Trophoblast cell (in vitro differentiated cells and primary cell): ENCODE data around the gene STKLD1.

ENCODE experiments used
- DNase-seq, 2 donors: peaks; one replicate each; pipeline ENCODE4 v3.0.0-alpha.2; 2016
- H2AFZ ChIP-seq: 2 replicates; pipeline ENCODE4 v1.6.1; 2013; ENCODE audit warnings: low read length, moderate library complexity, mild to moderate bottlenecking; ENCODE audit not compliant: insufficient read depth, poor library complexity
- H2AK5ac ChIP-seq: 2 replicates; pipeline ENCODE4 v1.6.1; 2013; ENCODE audit warnings: mild to moderate bottlenecking, low read length
- H2BK120ac ChIP-seq: 2 replicates; pipeline ENCODE4 v1.6.1; 2013; ENCODE audit warnings: low read length, mild to moderate bottlenecking, moderate library complexity; ENCODE audit not compliant: insufficient read depth, poor library complexity
- H2BK12ac ChIP-seq: 2 replicates; pipeline ENCODE4 v1.6.1; 2013; ENCODE audit warnings: mild to moderate bottlenecking, low read length, moderate library complexity
- H2BK5ac ChIP-seq: 2 replicates; pipeline ENCODE4 v1.6.1; 2013; ENCODE audit warnings: low read length, low read depth, moderate library complexity, mild to moderate bottlenecking; ENCODE audit not compliant: poor library complexity
- H3K14ac ChIP-seq: 2 replicates; pipeline ENCODE4 v1.6.1; 2013; ENCODE audit warnings: mild to moderate bottlenecking, low read length
- H3K18ac ChIP-seq: 2 replicates; pipeline ENCODE4 v1.6.1; 2013; ENCODE audit warnings: mild to moderate bottlenecking, low read length
- H3K23ac ChIP-seq: 2 replicates; pipeline ENCODE4 v1.6.1; 2013; ENCODE audit warnings: low read length
- H3K27ac ChIP-seq: 2 replicates; pipeline ENCODE4 v1.5.1; 2013; ENCODE audit warnings: low read depth, mild to moderate bottlenecking, inconsistent platforms, low read length, moderate library complexity
- H3K27me3 ChIP-seq: 2 replicates; pipeline ENCODE4 v1.6.1; 2013; ENCODE audit warnings: inconsistent platforms, mild to moderate bottlenecking, low read length, moderate library complexity; ENCODE audit not compliant: insufficient read depth
- H3K36me3 ChIP-seq, 2 experiments: 1 replicate in 1 of 2; 2 replicates in 1 of 2; pipeline ENCODE4 v1.6.1; 2013; ENCODE audit warnings: low read length in 2 of 2, mild to moderate bottlenecking in 2 of 2, moderate library complexity in 1 of 2; ENCODE audit not compliant: insufficient read depth in 2 of 2, control insufficient read depth in 1 of 2
- H3K4ac ChIP-seq: 2 replicates; pipeline ENCODE4 v1.6.1; 2013; ENCODE audit warnings: low read depth, mild to moderate bottlenecking, low read length, moderate library complexity
- H3K4me1 ChIP-seq, 2 experiments: 1 replicate in 1 of 2; 2 replicates in 1 of 2; pipeline ENCODE4 v1.6.1; 2013; ENCODE audit warnings: low read length in 2 of 2, mild to moderate bottlenecking in 2 of 2, moderate library complexity in 1 of 2; ENCODE audit not compliant: insufficient read depth in 2 of 2, control insufficient read depth in 1 of 2
- H3K4me2 ChIP-seq: 2 replicates; pipeline ENCODE4 v1.6.1; 2013; ENCODE audit warnings: inconsistent platforms, mild to moderate bottlenecking, low read length, moderate library complexity
- H3K4me3 ChIP-seq: 2 replicates; pipeline ENCODE4 v1.5.1; 2013; ENCODE audit warnings: mild to moderate bottlenecking, low read depth, low read length, inconsistent platforms
- H3K79me1 ChIP-seq: one replicate; pipeline ENCODE4 v1.6.1; 2013; ENCODE audit warnings: low read length
- H3K79me2 ChIP-seq: 2 replicates; pipeline ENCODE4 v1.6.1; 2013; ENCODE audit warnings: low read length, mild to moderate bottlenecking; ENCODE audit not compliant: control insufficient read depth, insufficient read depth, poor library complexity
- H3K9ac ChIP-seq: 2 replicates; pipeline ENCODE4 v1.6.1; 2013; ENCODE audit warnings: mild to moderate bottlenecking, low read length
- H3K9me3 ChIP-seq: 2 replicates; pipeline ENCODE4 v1.6.1; 2013; ENCODE audit warnings: low read depth, mild to moderate bottlenecking, control low read depth, inconsistent platforms, low read length; ENCODE audit not compliant: insufficient read depth
- H4K12ac ChIP-seq: 2 replicates; pipeline ENCODE4 v1.6.1; 2013; ENCODE audit warnings: low read depth, mild to moderate bottlenecking, low read length, moderate library complexity
- H4K8ac ChIP-seq: 2 replicates; pipeline ENCODE4 v1.6.1; 2013; ENCODE audit warnings: low read depth, mild to moderate bottlenecking, low read length, moderate library complexity
- H4K91ac ChIP-seq: one replicate; pipeline ENCODE4 v1.6.1; 2013; ENCODE audit warnings: low read depth, mild to moderate bottlenecking, low read length, moderate library complexity
- WGBS: extraction: QIAGEN DNeasy Blood & Tissue Kit; methylation state at CpG from one replicate; pipeline ENCODE4 v1.1.7; 2013; ENCODE audit warnings: missing lambda C conversion rate; ENCODE audit not compliant: insufficient read length, insufficient coverage; ENCODE audit errors: extremely low coverage; 5-methylcytosine and 5-hydroxymethylcytosine counted together

Gene STKLD1

DNA sequence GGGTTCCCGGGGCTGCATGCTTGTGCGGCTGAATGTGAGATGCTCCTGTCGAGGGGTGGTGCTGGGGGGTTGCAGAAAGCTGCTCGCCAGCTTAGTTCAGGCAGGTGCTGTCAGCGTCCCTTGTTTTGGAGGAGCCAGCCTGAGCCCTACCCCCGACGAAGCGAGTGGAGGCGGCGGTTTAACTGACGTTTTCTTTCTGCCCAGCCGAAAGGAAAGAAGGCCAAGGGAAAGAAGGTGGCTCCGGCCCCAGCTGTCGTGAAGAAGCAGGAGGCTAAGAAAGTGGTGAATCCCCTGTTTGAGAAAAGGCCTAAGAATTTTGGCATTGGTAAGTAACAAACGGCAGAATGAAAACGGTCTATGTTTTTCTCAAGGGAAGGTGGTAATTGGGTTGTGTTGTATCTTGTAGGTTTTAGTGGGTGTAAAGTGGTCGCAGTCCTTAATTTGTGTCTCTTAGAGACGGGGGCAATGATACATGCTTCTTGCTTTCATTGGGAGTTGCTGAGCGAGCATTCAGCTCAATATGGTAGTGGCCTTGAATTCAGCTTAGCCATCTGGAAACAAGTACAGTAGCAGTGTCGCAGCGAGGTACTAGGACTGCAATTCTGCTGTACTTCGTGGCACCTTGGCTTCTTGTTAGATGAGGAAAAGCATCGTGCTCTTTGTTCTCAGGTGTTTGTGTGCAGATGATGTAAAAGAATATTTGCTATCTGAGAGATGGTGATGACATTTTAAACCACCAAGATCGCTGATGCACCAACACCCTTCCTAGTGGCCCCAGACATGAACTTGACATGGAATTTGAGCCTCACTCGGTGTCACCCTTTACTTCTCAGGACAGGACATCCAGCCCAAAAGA, 27.2 kb upstream of the STKLD1 start:
- peak overlapping the region; percentile 100 for H3K9ac ChIP-seq
- no peak overlapping the region for H2BK12ac ChIP-seq
- H2BK5ac ChIP-seq = peak overlapping the region; percentile 100
- no peak for DNase-seq
- H3K79me1 ChIP-seq = peaks cover 12% of the 10 kb centered on the region
- H2AK5ac ChIP-seq = peak overlapping the region; percentile 99
- H3K4me1 ChIP-seq = peaks cover 4 to 13% of the 10 kb centered on the region in 2 experiments
- H3K9me3 ChIP-seq = peaks cover 1% of the 10 kb centered on the region
- peak overlapping the region; percentile 100 for H3K4ac ChIP-seq
- peak overlapping the region; percentile 85 for H2BK120ac ChIP-seq
- peak overlapping the region; percentile 99 for H3K4me3 ChIP-seq
- no peak overlapping the region for H2AFZ ChIP-seq
- no peaks in the 10 kb centered on the region for H3K27me3 ChIP-seq
- peaks cover 57 to 67% of the 10 kb centered on the region in 2 experiments for H3K36me3 ChIP-seq
- H3K4me2 ChIP-seq = peak overlapping the region; percentile 77
- H3K23ac ChIP-seq = no peak overlapping the region
- peak overlapping the region; percentile 97 for H4K91ac ChIP-seq
- H3K27ac ChIP-seq = peak overlapping the region; percentile 94
- WGBS = no CpG with 5 or more reads among the region's 25 CpGs
- H4K8ac ChIP-seq = peak overlapping the region; percentile 97
- H4K12ac ChIP-seq = peak overlapping the region; percentile 99
- H3K79me2 ChIP-seq = peaks cover 13% of the 10 kb centered on the region
- peak overlapping the region; percentile 100 for H3K18ac ChIP-seq
- peak overlapping the region; percentile 99 for H3K14ac ChIP-seq

DNA sequence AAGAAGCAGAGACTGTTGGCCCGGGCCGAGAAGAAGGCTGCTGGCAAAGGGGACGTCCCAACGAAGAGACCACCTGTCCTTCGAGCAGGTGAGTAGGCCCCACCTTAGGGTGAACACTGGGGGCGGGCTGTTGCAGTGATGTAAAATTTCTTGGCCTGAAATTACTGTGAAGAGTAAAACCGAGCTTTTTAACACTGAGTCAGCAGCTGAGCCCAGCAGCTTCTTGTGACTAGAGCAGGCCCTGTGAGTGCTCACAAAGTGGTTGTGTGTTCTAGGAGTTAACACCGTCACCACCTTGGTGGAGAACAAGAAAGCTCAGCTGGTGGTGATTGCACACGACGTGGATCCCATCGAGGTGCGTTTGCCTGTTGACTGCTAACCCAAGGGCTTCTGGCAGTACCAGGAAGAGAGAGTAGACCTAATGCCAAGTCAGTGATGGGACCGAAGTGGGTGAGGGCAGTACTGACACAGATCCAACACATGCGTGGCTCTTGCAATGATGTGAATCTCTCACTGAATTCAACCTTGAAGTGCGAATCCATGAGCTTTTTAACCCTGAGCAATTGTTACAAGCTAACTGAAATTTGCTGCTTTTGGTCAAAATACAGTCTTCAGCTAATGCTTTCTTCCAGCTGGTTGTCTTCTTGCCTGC, 26.1 kb upstream of the STKLD1 start:
- peaks cover 13% of the 10 kb centered on the region for H3K79me2 ChIP-seq
- WGBS = no CpG with 5 or more reads among the region's 15 CpGs

GRCh38 chr9:133351526-133351907, 24.6 kb upstream of the STKLD1 start:
- no peak overlapping the region for H3K4ac ChIP-seq
- peaks cover 4 to 18% of the 10 kb centered on the region in 2 experiments for H3K4me1 ChIP-seq
- H3K14ac ChIP-seq = no peak overlapping the region
- no peak overlapping the region for H3K4me2 ChIP-seq
- no CpG with 5 or more reads among the region's 3 CpGs for WGBS
- H3K18ac ChIP-seq = no peak overlapping the region
- H3K36me3 ChIP-seq = peaks cover 36 to 49% of the 10 kb centered on the region in 2 experiments
- no peak overlapping the region for H3K4me3 ChIP-seq
- no peak overlapping the region for H2BK12ac ChIP-seq
- H2BK120ac ChIP-seq = no peak overlapping the region
- H3K79me2 ChIP-seq = peaks cover 16% of the 10 kb centered on the region
- H2AK5ac ChIP-seq = no peak overlapping the region
- no peaks in the 10 kb centered on the region for H3K9me3 ChIP-seq
- H3K9ac ChIP-seq = no peak overlapping the region
- peaks cover 15% of the 10 kb centered on the region for H3K79me1 ChIP-seq
- no peak overlapping the region for H4K8ac ChIP-seq
- no peak overlapping the region for H2AFZ ChIP-seq
- no peak overlapping the region for H4K91ac ChIP-seq
- no peaks in the 10 kb centered on the region for H3K27me3 ChIP-seq
- no peak overlapping the region for H2BK5ac ChIP-seq
- H4K12ac ChIP-seq = no peak overlapping the region
- H3K23ac ChIP-seq = no peak overlapping the region
- no peak for DNase-seq
- no peak overlapping the region for H3K27ac ChIP-seq

More for the DNA sequence above, 26.1 kb upstream of the STKLD1 start:
- H3K27ac ChIP-seq = no peak overlapping the region
- no peak overlapping the region for H2BK12ac ChIP-seq
- peak overlapping the region; percentile 77 for H3K4me2 ChIP-seq
- no peak overlapping the region for H3K14ac ChIP-seq
- H2AK5ac ChIP-seq = no peak overlapping the region
- peaks cover 45 to 63% of the 10 kb centered on the region in 2 experiments for H3K36me3 ChIP-seq
- H3K9ac ChIP-seq = peak overlapping the region; percentile 57
- peaks cover 12% of the 10 kb centered on the region for H3K79me1 ChIP-seq
- no peak overlapping the region for H3K4me3 ChIP-seq
- H4K12ac ChIP-seq = no peak overlapping the region
- no peak overlapping the region for H4K91ac ChIP-seq
- H2BK120ac ChIP-seq = no peak overlapping the region
- DNase-seq = no peak
- no peak overlapping the region for H2BK5ac ChIP-seq
- H3K18ac ChIP-seq = no peak overlapping the region
- H3K4ac ChIP-seq = no peak overlapping the region
- H3K9me3 ChIP-seq = peaks cover 1% of the 10 kb centered on the region
- no peaks in the 10 kb centered on the region for H3K27me3 ChIP-seq
- no peak overlapping the region for H2AFZ ChIP-seq
- peaks cover 4 to 19% of the 10 kb centered on the region in 2 experiments for H3K4me1 ChIP-seq
- H3K23ac ChIP-seq = no peak overlapping the region
- no peak overlapping the region for H4K8ac ChIP-seq

DNA sequence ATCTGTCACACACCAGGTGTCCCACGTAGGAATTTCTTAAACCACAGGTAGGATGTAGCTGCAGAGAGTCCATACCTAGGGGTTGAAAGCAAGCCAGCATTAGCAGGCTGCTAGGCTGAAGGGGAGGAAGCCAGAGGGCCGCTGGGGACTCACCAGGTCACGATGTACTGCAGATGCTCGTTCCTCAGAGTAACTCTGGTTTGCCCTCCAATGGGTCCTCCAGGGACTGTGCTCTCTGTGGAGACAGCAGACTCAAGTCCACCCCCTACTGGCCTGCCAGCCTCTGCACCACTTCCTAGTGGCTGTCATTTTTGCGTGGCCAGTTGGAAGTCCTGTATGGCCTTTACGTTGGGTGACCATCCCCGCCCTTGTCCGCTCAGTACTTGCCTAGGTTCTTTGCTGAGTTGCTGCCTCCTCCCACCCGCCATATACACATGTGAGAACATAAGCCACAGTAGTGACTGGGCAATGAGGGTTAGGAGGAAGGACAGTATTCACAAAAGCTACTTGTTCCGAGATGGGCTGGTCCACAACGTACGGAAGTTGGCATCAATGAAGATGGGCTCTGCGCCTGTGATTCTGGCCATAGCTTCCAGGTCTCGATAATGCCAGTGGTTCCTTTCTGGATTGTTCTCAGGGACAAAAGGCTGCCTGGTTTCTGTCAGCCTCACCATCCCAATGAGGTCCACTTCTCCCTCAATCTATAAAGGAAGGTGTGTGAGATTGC, 24.1 kb upstream of the STKLD1 start:
- no CpG with 5 or more reads among the region's 14 CpGs for WGBS
- no peak overlapping the region for H3K23ac ChIP-seq
- H3K79me2 ChIP-seq = peaks cover 16% of the 10 kb centered on the region
- no peak overlapping the region for H3K27ac ChIP-seq
- no peak overlapping the region for H3K4me2 ChIP-seq
- no peaks in the 10 kb centered on the region for H3K9me3 ChIP-seq
- no peak overlapping the region for H2BK12ac ChIP-seq
- H4K8ac ChIP-seq = no peak overlapping the region
- no peak overlapping the region for H3K18ac ChIP-seq
- H3K9ac ChIP-seq = no peak overlapping the region
- no peak overlapping the region for H2AK5ac ChIP-seq
- peaks cover 16% of the 10 kb centered on the region for H3K79me1 ChIP-seq
- no peak overlapping the region for H2BK120ac ChIP-seq
- H3K14ac ChIP-seq = no peak overlapping the region
- no peak overlapping the region for H3K4me3 ChIP-seq
- peaks cover 36 to 49% of the 10 kb centered on the region in 2 experiments for H3K36me3 ChIP-seq
- no peak overlapping the region for H4K91ac ChIP-seq
- H3K27me3 ChIP-seq = no peaks in the 10 kb centered on the region
- H2AFZ ChIP-seq = no peak overlapping the region
- H2BK5ac ChIP-seq = no peak overlapping the region
- no peak overlapping the region for H4K12ac ChIP-seq
- no peak overlapping the region for H3K4ac ChIP-seq
- peaks cover 0 to 17% of the 10 kb centered on the region in 2 experiments for H3K4me1 ChIP-seq
- DNase-seq = peak; percentile 45 to 71
